ENCODE results near the gene FOXD4L6. TPM values are rescaled to one million over a fixed set of nuclear protein-coding genes. Genes with fewer than 3 reads are reported as not detected.
"Not testable (repeated sequence)": the region's sequence is repeated elsewhere in the genome, so short reads cannot be mapped to it uniquely, and the experiment has no call there.

FOXD4L6 gene
- total RNA-seq, 2 experiments from 2014 or later = 0.29 TPM; not detected in 1

GRCh38 chr9:41087157-41087780 is 41.2 kb downstream of the FOXD4L6 start:
- H3K36me3 ChIP-seq (ENCODE audit: insufficient read depth, low read length); H2AFZ ChIP-seq (ENCODE audit: low read length); H3K79me2 ChIP-seq (ENCODE audit: insufficient read depth, low read depth, low read length); POLR2A ChIA-PET; BruUV-seq (replicated peaks); H3K9me3 ChIP-seq (ENCODE audit: low read length); DNase-seq (ENCODE audit: low spot score); H3K9me2 ChIP-seq (ENCODE audit: insufficient read depth, low read length); H3K4me2 ChIP-seq (ENCODE audit: low read length); H3K4me3 ChIP-seq (ENCODE audit: low read depth, low read length, poor library complexity, severe bottlenecking); H3K27ac ChIP-seq (ENCODE audit: low read depth, low read length, poor library complexity, severe bottlenecking); H4K20me1 ChIP-seq (ENCODE audit: insufficient read depth, low read length); CTCF ChIA-PET (ENCODE audit: unreplicated experiment); H3K4me1 ChIP-seq (ENCODE audit: insufficient read depth, low read length, poor library complexity, severe bottlenecking): not testable (repeated sequence)
- intact Hi-C loops (cut with micrococcal nuclease; ENCODE audit: unreplicated experiment) = loop anchor here (10.0 kb wide), 1 partner anchor 92 kb away; no protein-coding TSS in a partner anchor

- CTCF ChIA-PET (ENCODE audit: unreplicated experiment) = not testable (repeated sequence)
These were observed 41.8 kb downstream of the FOXD4L6 start for GRCh38 chr9:41086685-41087084.

GRCh38 chr9:41086215-41086614 is 42.3 kb downstream of the FOXD4L6 start:
- H3K4me3 ChIP-seq (ENCODE audit: low read depth, low read length, poor library complexity, severe bottlenecking); CTCF ChIA-PET (ENCODE audit: unreplicated experiment); H3K9me2 ChIP-seq (ENCODE audit: insufficient read depth, low read length); H4K20me1 ChIP-seq (ENCODE audit: insufficient read depth, low read length); H3K27ac ChIP-seq (ENCODE audit: low read depth, low read length, poor library complexity, severe bottlenecking); H2AFZ ChIP-seq (ENCODE audit: low read length); BruUV-seq (replicated peaks); H3K9me3 ChIP-seq (ENCODE audit: low read length); POLR2A ChIA-PET; H3K36me3 ChIP-seq (ENCODE audit: insufficient read depth, low read length); H3K79me2 ChIP-seq (ENCODE audit: insufficient read depth, low read depth, low read length); H3K4me1 ChIP-seq (ENCODE audit: insufficient read depth, low read length, poor library complexity, severe bottlenecking): not testable (repeated sequence)
- DNase-seq (ENCODE audit: low spot score) = peak; percentile 5
- peak overlapping the region; percentile 29; the same call in 1 of the 2 replicates for H3K4me2 ChIP-seq (ENCODE audit: low read length)
- intact Hi-C loops (cut with micrococcal nuclease; ENCODE audit: unreplicated experiment) = loop anchor here (10.0 kb wide), 1 partner anchor 91 kb away; no protein-coding TSS in a partner anchor

More at GRCh38 chr9:41086685-41087084, 41.8 kb downstream of the FOXD4L6 start:
- POLR2A ChIA-PET; H3K4me2 ChIP-seq (ENCODE audit: low read length); H3K79me2 ChIP-seq (ENCODE audit: insufficient read depth, low read depth, low read length); H3K36me3 ChIP-seq (ENCODE audit: insufficient read depth, low read length); H3K4me1 ChIP-seq (ENCODE audit: insufficient read depth, low read length, poor library complexity, severe bottlenecking); H2AFZ ChIP-seq (ENCODE audit: low read length); H3K27ac ChIP-seq (ENCODE audit: low read depth, low read length, poor library complexity, severe bottlenecking); DNase-seq (ENCODE audit: low spot score); BruUV-seq (replicated peaks); H4K20me1 ChIP-seq (ENCODE audit: insufficient read depth, low read length); H3K9me2 ChIP-seq (ENCODE audit: insufficient read depth, low read length); H3K4me3 ChIP-seq (ENCODE audit: low read depth, low read length, poor library complexity, severe bottlenecking); H3K9me3 ChIP-seq (ENCODE audit: low read length): not testable (repeated sequence)
- intact Hi-C loops (cut with micrococcal nuclease; ENCODE audit: unreplicated experiment) = loop anchor here (10.0 kb wide), 1 partner anchor 92 kb away; no protein-coding TSS in a partner anchor

- H3K27ac ChIP-seq (ENCODE audit: low read depth, low read length, poor library complexity, severe bottlenecking); POLR2A ChIA-PET; H3K36me3 ChIP-seq (ENCODE audit: insufficient read depth, low read length); H3K4me2 ChIP-seq (ENCODE audit: low read length); H3K4me3 ChIP-seq (ENCODE audit: low read depth, low read length, poor library complexity, severe bottlenecking); H2AFZ ChIP-seq (ENCODE audit: low read length); H3K4me1 ChIP-seq (ENCODE audit: insufficient read depth, low read length, poor library complexity, severe bottlenecking); BruUV-seq (replicated peaks); H3K9me3 ChIP-seq (ENCODE audit: low read length); H4K20me1 ChIP-seq (ENCODE audit: insufficient read depth, low read length); H3K79me2 ChIP-seq (ENCODE audit: insufficient read depth, low read depth, low read length); DNase-seq (ENCODE audit: low spot score); H3K9me2 ChIP-seq (ENCODE audit: insufficient read depth, low read length); CTCF ChIA-PET (ENCODE audit: unreplicated experiment): not testable (repeated sequence)
- intact Hi-C loops (cut with micrococcal nuclease; ENCODE audit: unreplicated experiment) = loop anchor here (10.0 kb wide), 1 partner anchor 88 kb away; no protein-coding TSS in a partner anchor
These were observed 46.1 kb downstream of the FOXD4L6 start for GRCh38 chr9:41082358-41082757.

GRCh38 chr9:41079464-41079863 is 49.0 kb downstream of the FOXD4L6 start:
- H4K20me1 ChIP-seq (ENCODE audit: insufficient read depth, low read length); CTCF ChIA-PET (ENCODE audit: unreplicated experiment); H3K79me2 ChIP-seq (ENCODE audit: insufficient read depth, low read depth, low read length); H3K9me3 ChIP-seq (ENCODE audit: low read length); H3K27ac ChIP-seq (ENCODE audit: low read depth, low read length, poor library complexity, severe bottlenecking); H3K9me2 ChIP-seq (ENCODE audit: insufficient read depth, low read length); H3K4me2 ChIP-seq (ENCODE audit: low read length); BruUV-seq (replicated peaks); POLR2A ChIA-PET; H3K36me3 ChIP-seq (ENCODE audit: insufficient read depth, low read length); DNase-seq (ENCODE audit: low spot score); H3K4me3 ChIP-seq (ENCODE audit: low read depth, low read length, poor library complexity, severe bottlenecking); intact Hi-C loops (cut with micrococcal nuclease; ENCODE audit: unreplicated experiment); H2AFZ ChIP-seq (ENCODE audit: low read length); H3K4me1 ChIP-seq (ENCODE audit: insufficient read depth, low read length, poor library complexity, severe bottlenecking): not testable (repeated sequence)

- BruUV-seq (replicated peaks) = not testable (repeated sequence)
These were observed 50.9 kb downstream of the FOXD4L6 start for GRCh38 chr9:41077586-41077985.

More at GRCh38 chr9:41077586-41077985, 50.9 kb downstream of the FOXD4L6 start:
- CTCF ChIA-PET (ENCODE audit: unreplicated experiment); H3K36me3 ChIP-seq (ENCODE audit: insufficient read depth, low read length); H3K79me2 ChIP-seq (ENCODE audit: insufficient read depth, low read depth, low read length); intact Hi-C loops (cut with micrococcal nuclease; ENCODE audit: unreplicated experiment); H3K4me3 ChIP-seq (ENCODE audit: low read depth, low read length, poor library complexity, severe bottlenecking); H3K4me1 ChIP-seq (ENCODE audit: insufficient read depth, low read length, poor library complexity, severe bottlenecking); H4K20me1 ChIP-seq (ENCODE audit: insufficient read depth, low read length); POLR2A ChIA-PET; H3K27ac ChIP-seq (ENCODE audit: low read depth, low read length, poor library complexity, severe bottlenecking); DNase-seq (ENCODE audit: low spot score); H3K9me2 ChIP-seq (ENCODE audit: insufficient read depth, low read length); H3K4me2 ChIP-seq (ENCODE audit: low read length); H3K9me3 ChIP-seq (ENCODE audit: low read length); H2AFZ ChIP-seq (ENCODE audit: low read length): not testable (repeated sequence)
